Effector memory CD4-positive, alpha-beta T cell (primary cell): Measurements from ENCODE around the gene ADGRB2.

Experiments
- DNase-seq, 3 donors: peaks; one replicate each; pipeline ENCODE4 v3.0.0-alpha.2; 2020
- H3K27ac ChIP-seq: 2 replicates; pipeline ENCODE4 v1.7.0; 2013; ENCODE audit warnings: mild to moderate bottlenecking, low read length, moderate library complexity; ENCODE audit not compliant: insufficient read depth, poor library complexity, severe bottlenecking
- H3K27me3 ChIP-seq: replicated peaks from 2 replicates; pipeline ENCODE4 v1.7.0; 2013; ENCODE audit warnings: mild to moderate bottlenecking, low read length; ENCODE audit not compliant: insufficient read depth, control insufficient read depth, poor library complexity, severe bottlenecking
- H3K36me3 ChIP-seq: 2 replicates; pipeline ENCODE4 v1.7.0; 2013; ENCODE audit warnings: mild to moderate bottlenecking, low read length, moderate library complexity; ENCODE audit not compliant: control insufficient read depth, insufficient read depth
- H3K4me1 ChIP-seq: 2 replicates; pipeline ENCODE4 v1.7.0; 2013; ENCODE audit warnings: low read length, mild to moderate bottlenecking; ENCODE audit not compliant: control insufficient read depth, insufficient read depth, poor library complexity, severe bottlenecking
- H3K4me3 ChIP-seq: 2 replicates; pipeline ENCODE4 v1.7.0; 2013; ENCODE audit warnings: low read length, low read depth, mild to moderate bottlenecking; ENCODE audit not compliant: insufficient read depth, poor library complexity, severe bottlenecking
- H3K9me3 ChIP-seq: 2 replicates; pipeline ENCODE4 v1.7.0; 2013; ENCODE audit warnings: mild to moderate bottlenecking, low read length, moderate library complexity; ENCODE audit not compliant: control insufficient read depth
- total RNA-seq, 3 donors: gene quantifications; one replicate each; lab custom pipeline; 2026; lab: John Stamatoyannopoulos, UW

The ADGRB2 gene
- total RNA-seq: 4.2 to 7.4 (median 5.4) reads per million in 3 donors

GRCh38 chr1:31764312-31765040, at the start of gene ADGRB2:
TSS of gene ADGRB2 (minus strand) at chr1:31764340. CDS start at chr1:31757221, 7,119 bp downstream.
- H3K4me1 ChIP-seq: peaks cover 46% of the 10 kb centered on the region
- H3K27me3 ChIP-seq: peaks cover 6% of the 10 kb centered on the region
- no peaks in the 10 kb centered on the region for H3K36me3 ChIP-seq
- DNase-seq: no peak
- H3K4me3 ChIP-seq: peak within 1 kb of the TSS; percentile 72
- no peaks in the 10 kb centered on the region for H3K9me3 ChIP-seq
- H3K27ac ChIP-seq: no peak within 1 kb of the TSS

GRCh38 chr1:31812158-31812829, 48.2 kb upstream of the ADGRB2 start:
- H3K4me1 ChIP-seq: peaks cover 3% of the 10 kb centered on the region
- H3K27me3 ChIP-seq: no peaks in the 10 kb centered on the region
- no peak overlapping the region for H3K4me3 ChIP-seq
- no peaks in the 10 kb centered on the region for H3K9me3 ChIP-seq
- no peaks in the 10 kb centered on the region for H3K36me3 ChIP-seq
- H3K27ac ChIP-seq: no peak overlapping the region
- DNase-seq: no peak

GRCh38 chr1:31811605-31812004, 47.5 kb upstream of the ADGRB2 start:
- no peaks in the 10 kb centered on the region for H3K9me3 ChIP-seq
- no peaks in the 10 kb centered on the region for H3K27me3 ChIP-seq
- H3K36me3 ChIP-seq: no peaks in the 10 kb centered on the region
- no peak overlapping the region for H3K4me3 ChIP-seq
- no peak for DNase-seq
- peaks cover 3% of the 10 kb centered on the region for H3K4me1 ChIP-seq
- H3K27ac ChIP-seq: no peak overlapping the region

GRCh38 chr1:31809698-31810097, 45.6 kb upstream of the ADGRB2 start:
- H3K27ac ChIP-seq: no peak overlapping the region
- no peaks in the 10 kb centered on the region for H3K36me3 ChIP-seq
- no peaks in the 10 kb centered on the region for H3K4me1 ChIP-seq
- DNase-seq: no peak
- no peaks in the 10 kb centered on the region for H3K27me3 ChIP-seq
- no peak overlapping the region for H3K4me3 ChIP-seq
- no peaks in the 10 kb centered on the region for H3K9me3 ChIP-seq

- Histone ChIP-seq H3K4me3 (no peak overlapping the region), H3K9me3 (no peaks in the 10 kb centered on the region), H3K4me1 (no peaks in the 10 kb centered on the region), H3K27me3 (no peaks in the 10 kb centered on the region), H3K27ac (no peak overlapping the region), H3K36me3 (no peaks in the 10 kb centered on the region)
- no peak for DNase-seq
These were observed 43.3 kb upstream of the ADGRB2 start for GRCh38 chr1:31807273-31808048.

GRCh38 chr1:31805318-31805717, 41.2 kb upstream of the ADGRB2 start:
- DNase-seq: no peak
- H3K9me3 ChIP-seq: no peaks in the 10 kb centered on the region
- no peak overlapping the region for H3K4me3 ChIP-seq
- H3K27me3 ChIP-seq: no peaks in the 10 kb centered on the region
- no peak overlapping the region for H3K27ac ChIP-seq
- no peaks in the 10 kb centered on the region for H3K4me1 ChIP-seq
- H3K36me3 ChIP-seq: no peaks in the 10 kb centered on the region

- Histone ChIP-seq H3K4me1 (no peaks in the 10 kb centered on the region), H3K27me3 (no peaks in the 10 kb centered on the region), H3K4me3 (no peak overlapping the region), H3K9me3 (no peaks in the 10 kb centered on the region), H3K36me3 (no peaks in the 10 kb centered on the region), H3K27ac (no peak overlapping the region)
- DNase-seq: no peak
These were observed 40.0 kb upstream of the ADGRB2 start for GRCh38 chr1:31804098-31804497.

GRCh38 chr1:31803610-31804009, 39.5 kb upstream of the ADGRB2 start:
- Histone ChIP-seq H3K27me3 (peaks cover under 1% of the 10 kb centered on the region), H3K4me3 (no peak overlapping the region), H3K36me3 (no peaks in the 10 kb centered on the region), H3K9me3 (no peaks in the 10 kb centered on the region), H3K27ac (no peak overlapping the region), H3K4me1 (no peaks in the 10 kb centered on the region)
- DNase-seq: no peak

- Histone ChIP-seq H3K27ac (no peak overlapping the region), H3K4me3 (no peak overlapping the region), H3K4me1 (no peaks in the 10 kb centered on the region), H3K27me3 (peaks cover 6% of the 10 kb centered on the region), H3K9me3 (no peaks in the 10 kb centered on the region), H3K36me3 (no peaks in the 10 kb centered on the region)
- no peak for DNase-seq
These were observed 38.3 kb upstream of the ADGRB2 start for GRCh38 chr1:31802190-31803150.
